Left kidney (tissue), 2 donors: ENCODE data around the gene FAM20A. TPM values are rescaled to one million over a fixed set of nuclear protein-coding genes. Genes with fewer than 3 reads are reported as not detected.
"Not testable (repeated sequence)": the region's sequence is repeated elsewhere in the genome, so short reads cannot be mapped to it uniquely, and the experiment has no call there.

Source experiments
- DNase-seq: peaks from one replicate; pipeline ENCODE4 v3.0.0-alpha.2; 2013
- polyA plus RNA-seq: library from polyadenylated mRNA; unstranded; fragments of 120-200 nt; gene quantifications from one replicate; pipeline ENCODE4 v1.2.1, GENCODE V29; 2013; ENCODE audit not compliant: insufficient read length

Gene FAM20A
- polyA plus RNA-seq, 1 donor: 11.9 TPM

GRCh38 chr17:68592009-68592408, 9.2 kb downstream of the FAM20A start:
- DNase-seq: no peak

GRCh38 chr17:68591583-68591982, 9.6 kb downstream of the FAM20A start:
- DNase-seq: no peak

GRCh38 chr17:68589086-68589485, 12.1 kb downstream of the FAM20A start:
- no peak for DNase-seq

GRCh38 chr17:68588362-68588761, 12.8 kb downstream of the FAM20A start:
- DNase-seq: no peak

GRCh38 chr17:68587847-68588246, 13.3 kb downstream of the FAM20A start:
- no peak for DNase-seq

GRCh38 chr17:68587026-68587425, 14.1 kb downstream of the FAM20A start:
- DNase-seq: no peak

GRCh38 chr17:68585643-68586042, 15.5 kb downstream of the FAM20A start:
- DNase-seq: no peak

GRCh38 chr17:68584581-68585303, 16.4 kb downstream of the FAM20A start:
- no peak for DNase-seq

- not testable (repeated sequence) for DNase-seq
These were observed 18.3 kb downstream of the FAM20A start for GRCh38 chr17:68582867-68583266.

- DNase-seq: no peak
These were observed 19.1 kb downstream of the FAM20A start for GRCh38 chr17:68581863-68582645.

GRCh38 chr17:68580236-68580770, 20.9 kb downstream of the FAM20A start:
- DNase-seq: no peak

GRCh38 chr17:68579194-68579927, 21.8 kb downstream of the FAM20A start:
- DNase-seq: no peak

- no peak for DNase-seq
These were observed 22.9 kb downstream of the FAM20A start for GRCh38 chr17:68578236-68578635.

- DNase-seq: no peak
These were observed 23.7 kb downstream of the FAM20A start for GRCh38 chr17:68577497-68577821.

- DNase-seq: no peak
These were observed 24.2 kb downstream of the FAM20A start for GRCh38 chr17:68576811-68577496.

- no peak for DNase-seq
These were observed 25.0 kb downstream of the FAM20A start for GRCh38 chr17:68576137-68576536.

- DNase-seq: no peak
These were observed 27.8 kb downstream of the FAM20A start for GRCh38 chr17:68573338-68573737.

GRCh38 chr17:68572138-68572842, 28.9 kb downstream of the FAM20A start:
- DNase-seq: no peak

GRCh38 chr17:68570526-68570925, 30.6 kb downstream of the FAM20A start:
- DNase-seq: no peak

- DNase-seq: no peak
These were observed 31.8 kb downstream of the FAM20A start for GRCh38 chr17:68569346-68569745.

- DNase-seq: no peak
These were observed 32.6 kb downstream of the FAM20A start for GRCh38 chr17:68568581-68568980.
